SJSA1 (cell line): ENCODE data around the gene TRPC1. TPM values are rescaled to one million over a fixed set of nuclear protein-coding genes. Genes with fewer than 3 reads are reported as not detected.
"Not testable (repeated sequence)": the region's sequence is repeated elsewhere in the genome, so short reads cannot be mapped to it uniquely, and the experiment has no call there.

Experiments used
- DNase-seq, 2 experiments: peaks; one replicate each; pipeline ENCODE4 v3.0.0-alpha.2; 2015 to 2020; ENCODE audit warnings: low spot score in 2 of 2, low read depth in 1 of 2
- H3K27ac ChIP-seq: fragments of 250-450 bp; sonication (Bioruptor Pico); 2 replicates; pipeline ENCODE4 v1.5.1; 2020; ENCODE audit warnings: mild to moderate bottlenecking, moderate library complexity
- H3K27me3 ChIP-seq: fragments of 250-450 bp; sonication (Bioruptor Pico); replicated peaks from 2 replicates; pipeline ENCODE4 v1.5.1; 2020; ENCODE audit warnings: mild to moderate bottlenecking, moderate library complexity
- H3K36me3 ChIP-seq: fragments of 250-450 bp; sonication (Bioruptor Pico); 2 replicates; pipeline ENCODE4 v1.5.1; 2020; ENCODE audit warnings: mild to moderate bottlenecking
- H3K4me1 ChIP-seq: fragments of 250-450 bp; sonication (Bioruptor Pico); replicated peaks from 2 replicates; pipeline ENCODE4 v1.6.1; 2021; ENCODE audit warnings: mild to moderate bottlenecking
- H3K4me3 ChIP-seq: fragments of 250-450 bp; sonication (Bioruptor Pico); 2 replicates; pipeline ENCODE4 v1.5.1; 2020; ENCODE audit warnings: mild to moderate bottlenecking
- H3K9me3 ChIP-seq: fragments of 250-450 bp; sonication (Bioruptor Pico); replicated peaks from 2 replicates; pipeline ENCODE4 v1.5.1; 2020; ENCODE audit warnings: mild to moderate bottlenecking
- total RNA-seq: library from RNA; depleted of rRNA; stranded (reverse); fragments of >200 nt; shearing (Covaris generic); gene quantifications from 2 replicates; pipeline ENCODE4 v1.2.3, GENCODE V29; 2014

The TRPC1 gene
- total RNA-seq, 1 experiment from 2014 or later: 11.7 TPM

- peak; percentile 46 to 59 for DNase-seq
- Histone ChIP-seq H3K4me3 (peak overlapping the region; percentile 98), H3K4me1 (no peaks in the 10 kb centered on the region; the same call in 1 of the 2 replicates)
These were observed 985 bp downstream of the TRPC1 start for GRCh38 chr3:142724682-142725356.

GRCh38 chr3:142725357-142725739, 1.5 kb downstream of the TRPC1 start:
- no peak for DNase-seq
- Histone ChIP-seq H3K36me3 (peaks cover 3% of the 10 kb centered on the region; the same call in 1 of the 2 replicates), H3K27me3 (no peaks in the 10 kb centered on the region), H3K9me3 (no peaks in the 10 kb centered on the region; the same call in 1 of the 2 replicates), H3K27ac (no peak overlapping the region), H3K4me3 (peak overlapping the region; percentile 98), H3K4me1 (no peaks in the 10 kb centered on the region; the same call in 1 of the 2 replicates)

More at GRCh38 chr3:142724682-142725356, 985 bp downstream of the TRPC1 start:
- H3K9me3 ChIP-seq: no peaks in the 10 kb centered on the region; the same call in 1 of the 2 replicates
- peaks cover 3% of the 10 kb centered on the region; the same call in 1 of the 2 replicates for H3K36me3 ChIP-seq
- H3K27me3 ChIP-seq: no peaks in the 10 kb centered on the region
- H3K27ac ChIP-seq: peak overlapping the region; percentile 93

DNA sequence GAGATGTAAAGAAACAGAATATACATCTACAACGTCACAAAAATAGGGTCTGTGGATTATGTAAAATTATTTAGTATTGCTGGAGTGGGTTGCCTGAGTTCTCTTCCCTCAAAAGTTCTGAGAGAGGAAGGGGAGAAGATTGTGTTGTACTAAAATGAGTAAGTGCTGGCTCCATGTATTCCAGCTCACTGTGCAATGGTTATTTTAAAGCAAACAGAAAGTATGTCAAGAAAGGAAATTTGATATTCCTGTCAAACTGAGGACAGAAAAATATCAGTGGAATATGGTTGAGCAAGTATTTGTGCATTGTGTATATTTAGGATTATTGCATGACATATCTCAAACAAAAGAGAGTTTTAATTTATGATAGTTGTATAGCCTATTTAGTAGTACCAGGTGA, 2.2 kb downstream of the TRPC1 start:
- no peak overlapping the region for H3K27ac ChIP-seq
- no peaks in the 10 kb centered on the region for H3K27me3 ChIP-seq
- no peak for DNase-seq
- H3K9me3 ChIP-seq: no peaks in the 10 kb centered on the region; the same call in 1 of the 2 replicates
- no peaks in the 10 kb centered on the region; the same call in 1 of the 2 replicates for H3K4me1 ChIP-seq
- peaks cover 3% of the 10 kb centered on the region; the same call in 1 of the 2 replicates for H3K36me3 ChIP-seq
- no peak overlapping the region for H3K4me3 ChIP-seq

- H3K27me3 ChIP-seq: no peaks in the 10 kb centered on the region
- no peaks in the 10 kb centered on the region for H3K9me3 ChIP-seq
- H3K36me3 ChIP-seq: no peaks in the 10 kb centered on the region
- no peak overlapping the region for H3K4me3 ChIP-seq
- H3K27ac ChIP-seq: no peak overlapping the region
- DNase-seq: no peak
- H3K4me1 ChIP-seq: no peaks in the 10 kb centered on the region
These were observed 8.2 kb downstream of the TRPC1 start for GRCh38 chr3:142732066-142732465.

DNA sequence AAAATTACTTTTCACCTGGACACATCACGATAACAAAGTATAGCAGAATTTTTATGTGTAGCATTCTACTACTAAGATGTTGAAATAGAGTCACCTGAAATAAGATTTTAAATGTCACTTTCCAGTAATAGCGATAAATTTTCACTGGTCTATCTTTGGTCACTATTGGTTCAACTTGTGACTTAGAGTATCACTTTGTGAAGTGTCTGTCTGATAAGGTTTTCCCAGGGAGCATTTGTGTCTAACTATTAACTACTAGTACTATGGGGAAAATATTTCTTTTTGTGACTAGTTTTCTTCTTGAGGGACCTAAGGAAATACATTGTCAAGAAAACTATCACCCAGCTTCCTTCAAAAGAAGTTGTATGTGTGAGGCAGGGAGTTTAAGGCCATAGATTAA, 11.0 kb downstream of the TRPC1 start:
- no peak for DNase-seq
- no peak overlapping the region for H3K4me3 ChIP-seq
- H3K36me3 ChIP-seq: no peaks in the 10 kb centered on the region
- no peak overlapping the region for H3K27ac ChIP-seq
- no peaks in the 10 kb centered on the region for H3K27me3 ChIP-seq
- H3K4me1 ChIP-seq: no peaks in the 10 kb centered on the region
- H3K9me3 ChIP-seq: no peaks in the 10 kb centered on the region

DNA sequence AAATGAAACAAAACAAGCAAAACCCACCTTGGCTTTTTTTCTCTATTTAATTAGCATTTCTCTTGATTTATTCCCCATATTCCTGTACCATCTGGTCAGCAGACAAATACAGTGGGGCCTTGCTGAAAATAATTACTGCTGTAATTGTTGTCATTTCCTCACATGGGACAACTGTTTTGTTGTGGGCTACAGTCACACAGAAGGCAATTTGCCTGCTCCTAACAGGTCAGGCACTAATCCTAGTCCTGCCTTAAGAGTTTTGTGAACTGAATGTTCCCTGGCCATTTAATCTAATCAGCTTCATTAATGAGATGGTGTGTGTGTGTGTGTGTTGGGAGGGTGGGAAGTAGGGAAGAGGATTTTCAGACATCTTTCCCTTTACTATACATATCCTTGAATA, 11.6 kb downstream of the TRPC1 start:
- no peak for DNase-seq
- Histone ChIP-seq H3K27ac (no peak overlapping the region), H3K36me3 (no peaks in the 10 kb centered on the region), H3K27me3 (no peaks in the 10 kb centered on the region), H3K4me3 (no peak overlapping the region), H3K9me3 (no peaks in the 10 kb centered on the region), H3K4me1 (no peaks in the 10 kb centered on the region)

DNA sequence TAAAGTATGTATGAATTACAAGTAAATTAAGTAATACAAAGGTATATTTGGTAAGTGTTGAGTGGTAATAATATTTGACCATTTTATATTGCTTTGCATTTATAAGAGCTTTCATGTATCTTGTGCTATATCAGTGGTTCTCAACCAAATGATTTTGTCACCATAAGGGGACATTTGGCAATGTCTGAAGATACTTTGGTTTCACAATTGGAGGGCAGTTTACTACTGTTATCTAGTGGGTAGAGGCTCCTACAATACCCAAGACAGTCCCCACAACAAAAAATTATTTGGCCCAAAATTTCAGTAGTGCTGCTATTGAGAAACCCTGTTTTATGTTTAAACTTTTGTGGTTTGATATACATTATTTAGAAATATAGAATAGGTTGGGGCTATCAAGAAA, 14.6 kb downstream of the TRPC1 start:
- Histone ChIP-seq H3K36me3 (no peaks in the 10 kb centered on the region), H3K4me1 (no peaks in the 10 kb centered on the region), H3K9me3 (no peaks in the 10 kb centered on the region), H3K27me3 (no peaks in the 10 kb centered on the region), H3K4me3 (no peak overlapping the region), H3K27ac (no peak overlapping the region)
- no peak for DNase-seq

GRCh38 chr3:142746646-142747045, 22.8 kb downstream of the TRPC1 start:
- Histone ChIP-seq H3K4me1 (no peaks in the 10 kb centered on the region), H3K4me3 (no peak overlapping the region), H3K36me3 (0 out of 2 replicates have a peak, but pooled peaks cover 3% of the 10 kb centered on the region), H3K27ac (no peak overlapping the region), H3K27me3 (no peaks in the 10 kb centered on the region), H3K9me3 (no peaks in the 10 kb centered on the region)
- DNase-seq: no peak

DNA sequence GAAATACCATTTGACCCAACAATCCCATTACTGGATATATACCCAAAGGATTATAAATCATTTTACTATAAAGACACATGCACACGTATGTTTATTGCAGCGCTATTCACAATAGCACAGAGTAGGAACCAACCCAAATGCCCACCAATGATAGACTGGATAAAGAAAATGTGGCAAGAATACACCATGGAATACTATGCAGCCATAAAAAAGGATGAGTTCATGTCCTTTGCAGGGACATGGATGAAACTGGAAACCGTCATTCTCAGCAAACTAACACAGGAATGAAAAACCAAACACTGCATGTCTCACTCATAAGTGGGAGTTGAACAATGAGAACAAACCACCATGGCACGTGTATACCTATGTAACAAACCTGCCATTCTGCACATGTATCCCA, 26.7 kb downstream of the TRPC1 start:
- H3K4me1 ChIP-seq, H3K9me3 ChIP-seq, H3K36me3 ChIP-seq, H3K27me3 ChIP-seq, H3K4me3 ChIP-seq, DNase-seq, H3K27ac ChIP-seq: not testable (repeated sequence)

GRCh38 chr3:142752605-142753004, 28.8 kb downstream of the TRPC1 start:
- H3K27ac ChIP-seq, DNase-seq, H3K4me3 ChIP-seq, H3K27me3 ChIP-seq, H3K4me1 ChIP-seq, H3K9me3 ChIP-seq, H3K36me3 ChIP-seq: not testable (repeated sequence)

- H3K4me3 ChIP-seq: no peak overlapping the region
- no peak overlapping the region for H3K27ac ChIP-seq
- DNase-seq: no peak
- no peaks in the 10 kb centered on the region for H3K4me1 ChIP-seq
- H3K36me3 ChIP-seq: 0 out of 2 replicates have a peak, but pooled peaks cover 3% of the 10 kb centered on the region
- no peaks in the 10 kb centered on the region for H3K27me3 ChIP-seq
- H3K9me3 ChIP-seq: no peaks in the 10 kb centered on the region
These were observed 30.7 kb downstream of the TRPC1 start for GRCh38 chr3:142754494-142754893.

GRCh38 chr3:142768338-142768737, 44.5 kb downstream of the TRPC1 start:
- Histone ChIP-seq H3K27me3 (no peaks in the 10 kb centered on the region), H3K36me3 (no peaks in the 10 kb centered on the region), H3K27ac (no peak overlapping the region), H3K4me3 (no peak overlapping the region), H3K9me3 (no peaks in the 10 kb centered on the region), H3K4me1 (no peaks in the 10 kb centered on the region)
- DNase-seq: no peak

DNA sequence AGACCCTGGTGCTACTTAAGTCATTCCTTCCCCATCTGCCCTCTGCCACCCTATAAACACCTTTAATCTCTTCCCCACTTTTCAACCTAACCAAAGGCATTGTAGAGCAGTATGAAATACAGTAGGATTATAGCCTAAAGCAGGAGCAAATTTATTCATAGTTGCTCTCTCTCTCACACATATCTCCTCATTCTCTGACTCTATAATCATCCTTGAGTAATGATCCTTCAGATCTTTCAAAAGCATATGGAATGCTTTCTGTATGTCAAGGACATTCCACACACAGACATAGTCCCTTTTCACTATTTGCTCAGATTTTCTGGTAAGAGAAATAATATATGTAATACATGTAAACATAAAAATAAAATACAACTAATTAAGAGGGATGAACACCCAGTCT, 54.1 kb downstream of the TRPC1 start:
- H3K27ac ChIP-seq: no peak overlapping the region
- H3K27me3 ChIP-seq: no peaks in the 10 kb centered on the region
- H3K36me3 ChIP-seq: no peaks in the 10 kb centered on the region
- no peaks in the 10 kb centered on the region for H3K4me1 ChIP-seq
- no peaks in the 10 kb centered on the region for H3K9me3 ChIP-seq
- no peak overlapping the region for H3K4me3 ChIP-seq
- DNase-seq: no peak

DNA sequence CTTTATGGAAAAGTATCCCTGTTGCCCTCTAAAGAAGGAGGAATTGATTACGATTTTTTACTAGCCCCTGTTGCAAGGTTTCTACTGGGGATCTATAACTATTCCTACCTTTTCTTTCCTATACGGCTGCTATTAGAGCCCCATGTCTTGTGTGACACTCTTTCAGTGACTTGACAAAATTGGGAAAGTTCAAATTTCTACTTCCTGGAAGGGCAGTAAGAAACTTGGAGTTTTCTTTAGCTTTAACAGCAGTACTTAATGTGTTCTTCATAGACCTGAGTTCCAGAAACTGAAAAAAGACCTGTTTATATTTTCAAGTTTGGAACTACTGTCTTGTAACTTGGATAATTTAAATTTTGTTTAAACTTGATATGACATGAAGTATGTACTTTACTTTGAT, 54.7 kb downstream of the TRPC1 start:
- Histone ChIP-seq H3K27me3 (no peaks in the 10 kb centered on the region), H3K27ac (no peak overlapping the region), H3K9me3 (no peaks in the 10 kb centered on the region), H3K4me1 (no peaks in the 10 kb centered on the region), H3K36me3 (no peaks in the 10 kb centered on the region), H3K4me3 (no peak overlapping the region)
- DNase-seq: no peak

DNA sequence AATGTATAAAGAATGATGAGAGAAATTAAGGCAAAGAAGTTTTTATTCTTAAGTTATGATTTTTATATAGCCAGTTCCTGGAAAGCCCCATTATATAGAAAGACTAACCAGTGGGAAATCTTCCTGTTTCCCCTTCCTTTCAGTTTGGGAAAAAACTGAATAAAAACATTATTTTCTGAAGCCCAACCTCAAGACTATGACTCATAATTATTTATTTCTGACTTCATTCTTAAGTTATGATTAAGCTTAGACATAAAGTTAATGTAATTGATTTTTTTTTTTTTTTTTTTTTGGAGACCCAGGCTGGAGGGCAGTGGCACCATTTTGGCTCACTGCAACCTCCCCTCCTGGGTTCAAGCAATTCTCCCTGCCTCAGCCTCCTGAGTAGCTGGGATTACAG, 55.8 kb downstream of the TRPC1 start:
- no peak for DNase-seq
- H3K27ac ChIP-seq: no peak overlapping the region

More for the DNA sequence above, 55.8 kb downstream of the TRPC1 start:
- no peak overlapping the region for H3K4me3 ChIP-seq
- no peaks in the 10 kb centered on the region for H3K4me1 ChIP-seq
- H3K27me3 ChIP-seq: no peaks in the 10 kb centered on the region
- no peaks in the 10 kb centered on the region for H3K36me3 ChIP-seq
- no peaks in the 10 kb centered on the region for H3K9me3 ChIP-seq
